T-helper 1 cell treated with Interleukin-12 subunit alpha and Interleukin-12 subunit beta and Interleukin-4 antibody, amounts not matched to agents 30 ng/mL and 1 ng/mL, for 36 hours (primary cell): ENCODE data around the gene MDH2. TPM values are rescaled to one million over a fixed set of nuclear protein-coding genes. Genes with fewer than 3 reads are reported as not detected.
"Not testable (repeated sequence)": the region's sequence is repeated elsewhere in the genome, so short reads cannot be mapped to it uniquely, and the experiment has no call there.

Source experiments
- intact Hi-C: fragments of 100-400 bp; cut with micrococcal nuclease; formaldehyde crosslinking; loops from one replicate; pipeline ENCODE4 v1.15.1; 2024
- total RNA-seq: library from RNA; stranded (reverse); gene quantifications from 2 replicates; pipeline ENCODE4 v1.2.3, GENCODE V29; 2022

Gene MDH2
- total RNA-seq, result 176 and 185 TPM in 2 replicates

DNA sequence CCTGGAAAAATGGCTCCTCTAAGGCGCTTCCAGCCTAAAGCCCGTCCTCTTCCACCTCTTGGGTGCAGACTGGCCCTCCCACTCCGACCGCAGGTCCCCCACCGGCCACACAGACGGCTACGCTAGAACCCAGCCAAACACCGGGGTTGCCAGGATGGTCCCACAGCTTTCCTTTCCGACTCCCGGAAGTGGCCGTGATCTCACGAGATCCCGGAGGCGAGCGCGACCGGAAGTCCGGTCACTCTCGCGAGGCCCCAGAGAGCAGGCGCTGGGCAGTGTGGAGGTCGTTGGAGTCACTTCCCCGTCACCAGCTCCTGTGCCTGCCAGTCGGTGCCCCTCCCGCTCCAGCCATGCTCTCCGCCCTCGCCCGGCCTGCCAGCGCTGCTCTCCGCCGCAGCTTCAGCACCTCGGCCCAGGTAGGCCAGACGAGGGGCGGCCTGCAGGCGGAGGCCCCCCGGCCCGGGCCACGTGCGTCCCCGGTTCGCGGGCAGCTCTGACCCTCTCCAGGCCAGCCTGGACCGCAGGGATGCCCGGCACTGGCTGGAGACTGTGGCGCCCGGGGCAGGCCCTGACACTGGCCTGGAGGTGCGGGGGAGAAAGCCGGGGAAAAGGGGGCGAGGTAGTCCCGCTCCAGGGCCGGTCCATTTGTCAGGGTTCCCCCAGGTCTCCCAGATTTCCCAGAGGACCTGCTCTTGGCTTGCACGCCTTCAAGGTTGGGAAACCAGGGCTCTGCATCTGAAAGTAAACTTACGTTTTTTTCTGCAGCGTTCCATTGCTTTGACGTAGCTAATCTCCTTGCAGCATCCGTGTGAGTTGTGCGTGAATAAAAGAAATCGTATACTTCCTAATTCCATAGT lies at the start of gene MDH2, which contains the start of gene STYXL1:
Gene MDH2, plus strand, starts transcription at position 296 of the 857 bp plus-strand sequence. Its CDS starts 55 bp downstream, at position 351.
Gene STYXL1, minus strand, starts transcription at position 190 of the 857 bp plus-strand sequence. CDS start 17,477 bp downstream, outside the sequence.
- intact Hi-C loops, result loop anchor here (1.0 to 5.0 kb wide), 12 partner anchors 40 to 561 kb away; partner anchors contain the start of genes HIP1, POM121C, POR and RHBDD2

- intact Hi-C loops, result no loop called here
These were observed 47.3 kb upstream of the MDH2 start for GRCh38 chr7:76000566-76000965.

GRCh38 chr7:76002139-76002538 lies 45.8 kb upstream of the MDH2 start:
- intact Hi-C loops, result no loop called here

- intact Hi-C loops, result no loop called here
These were observed 45.1 kb upstream of the MDH2 start for GRCh38 chr7:76002822-76003221.

- intact Hi-C loops, result no loop called here
These were observed 44.6 kb upstream of the MDH2 start for GRCh38 chr7:76003351-76003750.

- intact Hi-C loops, result not testable (repeated sequence)
These were observed 42.9 kb upstream of the MDH2 start for GRCh38 chr7:76005004-76005403.

DNA sequence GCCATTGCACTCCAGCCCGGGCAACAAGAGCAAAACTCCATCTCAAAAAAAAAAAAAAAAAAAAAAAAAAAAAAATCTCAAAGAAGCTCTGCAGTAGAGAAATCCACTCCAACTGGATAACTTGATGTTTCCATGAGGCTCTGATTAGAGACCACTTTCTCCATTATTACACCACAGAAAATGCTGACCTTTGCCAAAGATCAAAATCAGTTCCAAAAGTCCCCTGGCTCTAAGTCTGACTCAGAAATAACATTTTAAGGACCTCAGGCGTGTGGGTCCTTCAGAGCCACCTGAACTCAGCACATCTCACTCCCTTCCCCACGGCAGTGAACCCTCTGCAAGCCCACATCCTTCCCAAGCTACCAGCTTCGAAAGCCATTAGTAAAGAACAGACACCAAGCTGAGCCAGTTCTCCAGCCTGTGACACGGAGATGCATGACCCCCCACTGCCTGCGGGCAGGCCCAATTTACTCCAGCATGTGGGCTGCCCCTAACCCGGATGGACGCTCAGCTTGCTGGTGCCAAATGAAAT lies 39.7 kb upstream of the MDH2 start:
- intact Hi-C loops, result loop anchor here (1.0 kb wide), 1 partner anchor 40 kb away; the partner anchor contains the start of gene MDH2

- intact Hi-C loops, result loop anchor here (1.0 kb wide), 4 partner anchors 10 to 132 kb away; partner anchors contain the start of genes POR and TMEM120A
These were observed 38.0 kb upstream of the MDH2 start for GRCh38 chr7:76009672-76010600.

GRCh38 chr7:76011442-76011861 lies 36.5 kb upstream of the MDH2 start:
- intact Hi-C loops, result no loop called here

- intact Hi-C loops, result no loop called here
These were observed 31.5 kb upstream of the MDH2 start for GRCh38 chr7:76016191-76016947.

GRCh38 chr7:76018520-76018919 lies 29.4 kb upstream of the MDH2 start:
- intact Hi-C loops, result not testable (repeated sequence)

DNA sequence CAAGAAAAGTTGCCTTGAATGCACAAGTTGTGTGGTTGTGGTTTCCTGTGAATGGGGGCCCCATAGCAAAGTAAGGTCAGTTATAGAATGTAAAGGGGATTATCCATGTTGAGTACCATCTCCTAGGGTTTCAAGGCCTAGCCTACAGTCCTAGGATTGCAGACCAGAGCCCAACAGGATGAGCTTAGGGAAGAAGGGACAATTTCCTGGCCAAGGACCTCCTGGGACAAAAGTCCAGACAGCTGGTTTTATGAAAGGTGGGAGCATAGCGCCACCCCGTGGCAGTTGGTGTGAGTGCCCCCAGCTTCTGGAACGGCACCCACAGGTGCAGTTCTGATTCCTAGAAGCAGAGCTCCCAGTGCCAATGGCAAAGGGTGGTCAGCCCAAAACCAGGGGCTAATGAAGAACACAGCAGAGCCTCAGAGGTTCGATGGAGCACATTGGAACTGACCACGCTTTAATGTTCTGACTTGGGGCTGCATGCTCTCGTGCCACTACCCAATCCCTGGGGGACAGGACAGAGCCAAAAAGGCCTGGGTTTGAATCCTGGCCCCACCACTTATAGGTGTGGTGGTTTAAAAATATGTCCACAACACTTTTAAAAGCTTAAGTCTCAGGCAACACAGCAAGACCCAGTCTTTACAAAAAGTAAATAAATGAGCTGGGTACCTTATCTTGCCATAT lies 27.7 kb upstream of the MDH2 start:
- intact Hi-C loops, result loop anchor here (1.0 to 5.0 kb wide), 5 partner anchors 11 to 283 kb away; partner anchors contain the start of genes HIP1 and TMEM120A

GRCh38 chr7:76022026-76022780 lies 25.7 kb upstream of the MDH2 start:
- intact Hi-C loops, result loop anchor here (5.0 kb wide), 1 partner anchor 285 kb away; the partner anchor contains the start of gene HIP1

GRCh38 chr7:76023002-76023401 lies 24.9 kb upstream of the MDH2 start:
- intact Hi-C loops, result loop anchor here (5.0 kb wide), 1 partner anchor 286 kb away; the partner anchor contains the start of gene HIP1

DNA sequence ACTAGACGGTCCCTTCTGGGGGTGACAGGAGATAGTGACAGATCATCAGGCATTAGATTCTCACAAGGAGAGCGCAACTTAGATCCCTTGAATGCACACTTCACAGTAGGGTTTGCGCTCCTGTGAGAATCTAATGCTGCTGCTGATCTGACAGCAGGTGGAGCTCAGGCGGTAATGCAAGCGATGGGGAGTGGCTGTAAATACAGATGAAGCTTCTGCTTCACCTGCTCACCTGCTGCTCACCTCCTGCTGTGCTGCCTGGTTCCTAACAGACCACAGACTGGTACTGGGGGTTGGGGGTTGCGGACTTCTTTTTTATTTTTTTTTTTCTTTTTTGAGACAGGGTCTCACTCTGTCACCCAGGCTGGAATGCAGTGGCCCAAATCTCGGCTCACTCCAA lies 18.2 kb upstream of the MDH2 start:
- intact Hi-C loops, result not testable (repeated sequence)

DNA sequence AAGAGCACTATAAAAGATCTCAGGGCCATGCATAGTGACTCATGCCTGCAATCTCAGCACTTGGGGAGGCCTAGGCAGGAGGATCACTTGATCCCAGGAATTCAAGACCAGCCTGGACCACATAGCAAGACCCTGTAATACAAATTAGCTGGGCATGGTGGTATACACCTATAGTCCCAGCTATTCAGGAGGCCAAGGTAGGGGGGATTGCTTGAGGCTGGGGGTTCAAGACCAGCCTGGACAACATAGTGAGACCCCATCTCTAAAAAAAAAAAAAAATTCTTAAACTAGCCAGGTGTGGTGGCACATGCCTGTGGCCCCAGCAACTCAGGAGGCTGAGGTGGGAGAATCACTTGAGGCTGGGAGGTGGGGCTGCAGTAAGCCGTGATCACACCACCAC lies 15.9 kb upstream of the MDH2 start:
- intact Hi-C loops, result no loop called here

DNA sequence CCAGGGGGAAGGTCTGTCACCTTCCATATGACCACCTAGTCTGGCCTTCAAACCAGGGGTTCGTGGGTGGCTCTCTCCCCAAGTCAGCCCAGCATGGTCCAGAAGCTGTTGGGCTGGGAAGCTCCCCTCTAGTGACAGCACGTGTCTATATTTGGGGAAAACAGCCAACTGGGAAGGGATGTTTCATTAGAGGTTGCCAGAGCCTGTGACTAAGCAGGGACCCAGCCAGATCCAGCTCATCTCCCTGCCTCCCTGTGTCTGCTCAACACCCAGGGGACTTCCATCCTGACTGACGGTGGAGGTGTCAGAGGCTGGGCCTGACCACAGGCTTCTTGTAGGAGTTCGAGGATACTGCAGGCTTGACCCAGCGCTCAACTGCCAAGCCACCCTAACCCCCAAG lies 10.6 kb upstream of the MDH2 start:
- intact Hi-C loops, result no loop called here

GRCh38 chr7:76040126-76040525 lies 7.8 kb upstream of the MDH2 start:
- intact Hi-C loops, result no loop called here

DNA sequence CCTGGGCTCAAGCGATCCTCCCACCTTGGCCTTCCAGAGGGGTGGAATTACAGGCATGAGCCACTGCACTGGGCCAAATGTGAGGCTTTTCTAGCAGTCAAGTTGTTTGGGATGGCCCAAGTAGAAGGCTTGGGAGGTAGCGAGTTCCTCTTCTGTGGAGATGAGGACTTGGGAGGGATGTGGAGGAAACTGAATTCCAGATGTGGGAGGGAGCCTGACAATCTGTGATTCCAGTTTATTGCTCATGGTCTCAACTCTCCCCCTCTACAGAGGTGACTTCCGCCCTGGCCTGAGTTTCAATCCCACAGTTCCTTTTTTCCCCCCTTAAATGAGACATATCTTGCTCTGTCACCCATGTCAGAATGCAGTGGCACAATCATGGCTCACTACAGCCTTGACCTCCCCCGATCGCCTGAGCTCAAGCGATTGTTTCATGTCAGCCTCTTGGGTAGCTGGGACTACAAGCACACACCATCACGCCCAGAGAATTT lies 3.5 kb upstream of the MDH2 start:
- intact Hi-C loops, result no loop called here
